GM12878 (cell line): ENCODE measurements around the gene GSG1L. TPM values are rescaled to one million over a fixed set of nuclear protein-coding genes. Genes with fewer than 3 reads are reported as not detected.

Experiments
- ATAC-seq: fragments of 200-7000 bp; cut with Tn5 transposase; 3 replicates; pipeline ENCODE4 v1.9.1; 2020; ENCODE audit warnings: mild to moderate bottlenecking, moderate library complexity
- BruUV-seq: library from RNA; stranded (reverse); fragments of 400-500 nt; replicated peaks from 2 replicates; lab custom pipeline; 2021; lab: Mats Ljungman, UMichigan
- CTCF ChIA-PET: fragments of 300-600 bp; sonication (Branson Sonifier 250); formaldehyde crosslinking; extraction: SDS; loops from one replicate; lab custom pipeline; 2021; ENCODE audit warnings: inconsistent platforms; lab: Yijun Ruan, JAX
- POLR2A ChIA-PET: fragments of 350-600 bp; formaldehyde crosslinking; extraction: SDS; loops from one replicate; lab custom pipeline; 2021; ENCODE audit warnings: inconsistent platforms; lab: Charles Lee
- RAD21 ChIA-PET: fragments of 300-600 bp; sonication (Branson Sonifier 250); formaldehyde crosslinking; loops from one replicate; lab custom pipeline; 2023; ENCODE audit warnings: antibody characterized with exemption; ENCODE audit not compliant: unreplicated experiment; lab: Charles Lee
- SMC1A ChIA-PET: fragments of 300-600 bp; sonication (Branson Sonifier 250); formaldehyde crosslinking; loops from one replicate; lab custom pipeline; 2023; ENCODE audit not compliant: unreplicated experiment, uncharacterized antibody; lab: Charles Lee
- DNase-seq: peaks from one replicate; pipeline ENCODE4 v3.0.0-alpha.2; 2011; ENCODE audit warnings: low read depth, low spot score
- FAIRE-seq: peaks from 3 replicates; lab custom pipeline; 2011; peaks lifted over from hg19 to GRCh38; lab: Jason Lieb, UNC
- H2AFZ ChIP-seq: 2 replicates; pipeline ENCODE4 v1.6.0; 2011; ENCODE audit warnings: low read depth, low read length, control low read depth; ENCODE audit not compliant: control insufficient read depth
- H3K27ac ChIP-seq: 2 replicates; pipeline ENCODE4 v1.5.1; 2011; ENCODE audit warnings: control low read depth; ENCODE audit not compliant: control insufficient read depth, insufficient read depth
- H3K27me3 ChIP-seq, 2 experiments: replicated peaks in 1 of 2; 2 replicates each; pipeline versions ENCODE4 v1.6.0 to v1.6.1; 2011; ENCODE audit warnings: low read length in 1 of 2; ENCODE audit not compliant: control insufficient read depth in 2 of 2, insufficient read depth in 2 of 2
- H3K36me3 ChIP-seq, 2 experiments: 2 replicates each; pipeline ENCODE4 v1.5.1; 2011; ENCODE audit warnings: low read length in 1 of 2; ENCODE audit not compliant: control insufficient read depth in 2 of 2, insufficient read depth in 2 of 2
- H3K4me1 ChIP-seq: 2 replicates; pipeline ENCODE4 v1.6.1; 2011; ENCODE audit warnings: mild to moderate bottlenecking, low read length, moderate library complexity, mixed read lengths; ENCODE audit not compliant: control insufficient read depth, insufficient read depth
- H3K4me2 ChIP-seq: 2 replicates; pipeline ENCODE4 v1.6.0; 2011; ENCODE audit warnings: control low read depth; ENCODE audit not compliant: control insufficient read depth, insufficient read depth
- H3K4me3 ChIP-seq: fragments of 200-600 bp; sonication (generic); 2 replicates; pipeline ENCODE4 v1.5.1; 2016
- H3K79me2 ChIP-seq: 2 replicates; pipeline ENCODE4 v1.6.0; 2011; ENCODE audit warnings: low read length; ENCODE audit not compliant: control insufficient read depth, insufficient read depth
- H3K9ac ChIP-seq: 2 replicates; pipeline ENCODE4 v1.8.0; 2011; ENCODE audit warnings: low read length, control low read depth, mixed read lengths; ENCODE audit not compliant: control insufficient read depth, insufficient read depth
- H3K9me3 ChIP-seq: replicated peaks from 3 replicates; pipeline ENCODE4 v1.5.1; 2011; ENCODE audit warnings: mild to moderate bottlenecking, low read length; ENCODE audit not compliant: control insufficient read depth, insufficient read depth
- H4K20me1 ChIP-seq: 2 replicates; pipeline ENCODE4 v1.6.0; 2011; ENCODE audit not compliant: control insufficient read depth, insufficient read depth
- BCL11A ChIP-seq: IDR thresholded peaks from 2 replicates; pipeline ENCODE4 v1.6.1; 2011; ENCODE audit warnings: low read depth, low read length
- BHLHE40 ChIP-seq, 2 experiments: fragments of 450-650 bp in 1 of 2; IDR thresholded peaks; 2 replicates each; pipeline ENCODE4 v1.6.1; 2011 to 2017; ENCODE audit warnings: low read depth in 2 of 2, borderline replicate concordance in 1 of 2, improper control_type of control experiment in 1 of 2, low read length in 1 of 2, mild to moderate bottlenecking in 1 of 2
- BRCA1 ChIP-seq: IDR thresholded peaks from 2 replicates; pipeline ENCODE4 v1.6.1; 2011; ENCODE audit warnings: low read depth, low read length, improper control_type of control experiment
- IRF4 ChIP-seq: IDR thresholded peaks from 2 replicates; pipeline ENCODE4 v1.6.1; 2011; ENCODE audit warnings: low read depth, low read length
- JUNB ChIP-seq: IDR thresholded peaks from 2 replicates; pipeline ENCODE4 v1.6.1; 2016; ENCODE audit warnings: antibody characterized with exemption, mild to moderate bottlenecking
- NFYA ChIP-seq: IDR thresholded peaks from 2 replicates; pipeline ENCODE4 v1.6.1; 2011; ENCODE audit warnings: low read depth, mild to moderate bottlenecking, low read length, improper control_type of control experiment, borderline replicate concordance
- SIN3A ChIP-seq: IDR thresholded peaks from 2 replicates; pipeline ENCODE4 v1.6.1; 2012; ENCODE audit warnings: low read depth, low read length, improper control_type of control experiment
- SPI1 ChIP-seq: IDR thresholded peaks from 2 replicates; pipeline ENCODE4 v1.6.1; 2011; ENCODE audit warnings: low read depth, mild to moderate bottlenecking, low read length, moderate library complexity, borderline replicate concordance; ENCODE audit not compliant: insufficient read depth
- SREBF1 ChIP-seq: IDR thresholded peaks from 2 replicates; pipeline ENCODE4 v1.6.1; 2012; ENCODE audit warnings: mild to moderate bottlenecking, low read length
- WGBS: methylation state at CpG from one replicate; pipeline ENCODE4 v1.1.6; 2016; ENCODE audit warnings: low lambda C conversion rate; ENCODE audit not compliant: insufficient replicate concordance, insufficient coverage; ENCODE audit errors: missing lambda C conversion rate; 5-methylcytosine and 5-hydroxymethylcytosine counted together
- in situ Hi-C: fragments of 300-500 bp; cut with MboI; formaldehyde crosslinking; loops from 9 replicates; pipeline ENCODE4 v1.14.3; 2018; ENCODE audit warnings: mixed read lengths
- intact Hi-C: fragments of 100-400 bp; cut with micrococcal nuclease; formaldehyde crosslinking; loops from one replicate; pipeline ENCODE4 v1.14.2; 2022; ENCODE audit not compliant: unreplicated experiment
- polyA plus RNA-seq, 11 experiments: library from polyadenylated mRNA; depleted of rRNA in 4 of 11; unstranded in 6 of 11; stranded (reverse) in 5 of 11; fragments of >200 nt; fragmentation: Nextera tagmentation in 4 of 11; fragmentation: Illumina TruSeq in 1 of 11; extraction: Ambion mirVana in 4 of 11; extraction: Trizol in 1 of 11; gene quantifications; 1 replicate in 1 of 11; 2 replicates in 10 of 11; pipeline versions ENCODE4 v1.2.1 to v1.2.3, GENCODE V29; 2011 to 2016; ENCODE audit warnings: inconsistent platforms in 2 of 11, missing spikeins in 2 of 11, low read depth in 1 of 11
- total RNA-seq, 4 experiments: library from RNA; depleted of rRNA in 3 of 4; stranded (reverse); fragments of >200 nt in 3 of 4; fragmentation: Illumina TruSeq in 1 of 4; extraction: Trizol in 1 of 4; gene quantifications; 2 replicates each; pipeline versions ENCODE4 v1.2.1 to v1.2.3, GENCODE V29; 2013 to 2021
- TF ChIP-seq, protein P1 (sequence below): fragments of 450-650 bp; formaldehyde crosslinking; IDR thresholded peaks from 2 replicates; pipeline ENCODE4 v1.5.0; 2022; ENCODE audit warnings: mild to moderate bottlenecking, missing genetic modification characterization

The GSG1L gene
- total and polyA plus RNA-seq, 10 of the 15 experiments (the other 5 are each of a cell fraction or from before 2014, with no cell fraction given) = not detected

DNA sequence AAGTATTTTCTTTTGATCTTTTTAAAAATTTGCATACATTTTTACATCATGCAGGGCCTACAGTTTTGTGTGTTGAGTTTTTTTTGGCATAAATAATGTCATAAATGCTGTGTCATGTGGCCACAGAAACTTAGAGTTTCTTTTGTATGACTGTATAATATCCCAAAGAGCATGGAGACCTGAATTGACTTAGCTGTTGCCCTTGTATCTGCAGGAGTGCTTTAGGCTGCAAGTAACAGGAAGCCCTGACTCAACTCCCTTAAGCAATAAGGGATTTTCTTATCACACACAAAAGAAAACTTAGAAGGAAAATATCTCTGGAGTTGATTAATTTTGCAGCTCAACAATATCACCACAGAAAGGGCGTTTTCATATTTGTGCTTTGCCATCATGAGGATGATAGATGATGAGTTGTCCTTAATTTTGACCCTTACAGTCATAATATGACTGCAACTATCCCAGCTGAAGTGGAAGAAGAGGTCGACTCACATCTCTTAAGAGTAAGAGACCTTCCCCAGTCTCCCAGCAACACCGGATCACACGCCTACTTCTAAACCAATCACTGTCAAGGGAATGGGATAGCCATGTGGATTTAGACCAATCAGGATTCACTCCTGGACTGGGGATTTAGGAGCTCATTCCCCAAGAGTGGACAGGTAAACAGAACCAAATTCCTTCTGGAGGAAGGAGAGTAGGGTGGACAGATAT, 138.9 kb downstream of the GSG1L start:
- in situ Hi-C loops (no loop called here), intact Hi-C loops (no loop called here)
- FAIRE-seq = no peak
- no peaks in the 10 kb centered on the region for H3K9me3 ChIP-seq
- H3K4me1 ChIP-seq = no peaks in the 10 kb centered on the region
- ChIA-PET RAD21 (no interaction called here), CTCF (no interaction called here), POLR2A (no interaction called here), SMC1A (no interaction called here)
- no peak overlapping the region for H3K9ac ChIP-seq
- no peaks in the 10 kb centered on the region for H3K36me3 ChIP-seq
- 54% methylated on average over 4 of the region's 4 CpGs for whole genome bisulfite sequencing
- no peak for ATAC-seq
- H3K27me3 ChIP-seq = no peaks in the 10 kb centered on the region; a peak in 1 of 4 replicates
- no peak overlapping the region for H3K4me3 ChIP-seq
- TF ChIP-seq JUNB (no peak), BRCA1 (no peak), SPI1 (no peak), SIN3A (no peak), IRF4 (no peak), NFYA (no peak), SREBF1 (no peak), BHLHE40 (IDR thresholded peaks at IDR 0.05; ENCODE audit: borderline replicate concordance in 1 of 2, low read depth in 2 of 2, low read length in 1 of 2) (no peak), BCL11A (no peak)
- TF ChIP-seq, protein P1, sequence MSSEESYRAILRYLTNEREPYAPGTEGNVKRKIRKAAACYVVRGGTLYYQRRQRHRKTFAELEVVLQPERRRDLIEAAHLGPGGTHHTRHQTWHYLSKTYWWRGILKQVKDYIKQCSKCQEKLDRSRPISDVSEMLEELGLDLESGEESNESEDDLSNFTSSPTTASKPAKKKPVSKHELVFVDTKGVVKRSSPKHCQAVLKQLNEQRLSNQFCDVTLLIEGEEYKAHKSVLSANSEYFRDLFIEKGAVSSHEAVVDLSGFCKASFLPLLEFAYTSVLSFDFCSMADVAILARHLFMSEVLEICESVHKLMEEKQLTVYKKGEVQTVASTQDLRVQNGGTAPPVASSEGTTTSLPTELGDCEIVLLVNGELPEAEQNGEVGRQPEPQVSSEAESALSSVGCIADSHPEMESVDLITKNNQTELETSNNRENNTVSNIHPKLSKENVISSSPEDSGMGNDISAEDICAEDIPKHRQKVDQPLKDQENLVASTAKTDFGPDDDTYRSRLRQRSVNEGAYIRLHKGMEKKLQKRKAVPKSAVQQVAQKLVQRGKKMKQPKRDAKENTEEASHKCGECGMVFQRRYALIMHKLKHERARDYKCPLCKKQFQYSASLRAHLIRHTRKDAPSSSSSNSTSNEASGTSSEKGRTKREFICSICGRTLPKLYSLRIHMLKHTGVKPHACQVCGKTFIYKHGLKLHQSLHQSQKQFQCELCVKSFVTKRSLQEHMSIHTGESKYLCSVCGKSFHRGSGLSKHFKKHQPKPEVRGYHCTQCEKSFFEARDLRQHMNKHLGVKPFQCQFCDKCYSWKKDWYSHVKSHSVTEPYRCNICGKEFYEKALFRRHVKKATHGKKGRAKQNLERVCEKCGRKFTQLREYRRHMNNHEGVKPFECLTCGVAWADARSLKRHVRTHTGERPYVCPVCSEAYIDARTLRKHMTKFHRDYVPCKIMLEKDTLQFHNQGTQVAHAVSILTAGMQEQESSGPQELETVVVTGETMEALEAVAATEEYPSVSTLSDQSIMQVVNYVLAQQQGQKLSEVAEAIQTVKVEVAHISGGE (CRISPR knock-in tag) = no peak
- H4K20me1 ChIP-seq = no peaks in the 10 kb centered on the region
- H2AFZ ChIP-seq = no peak overlapping the region
- H3K79me2 ChIP-seq = no peaks in the 10 kb centered on the region
- DNase-seq = no peak
- BruUV-seq = no TSS peak
- H3K4me2 ChIP-seq = no peak overlapping the region
- H3K27ac ChIP-seq = no peak overlapping the region
